ENCODE results near the gene ZNF324B.
"Not testable (repeated sequence)": the region's sequence is repeated elsewhere in the genome, so short reads cannot be mapped to it uniquely, and the experiment has no call there.

ZNF324B gene

DNA sequence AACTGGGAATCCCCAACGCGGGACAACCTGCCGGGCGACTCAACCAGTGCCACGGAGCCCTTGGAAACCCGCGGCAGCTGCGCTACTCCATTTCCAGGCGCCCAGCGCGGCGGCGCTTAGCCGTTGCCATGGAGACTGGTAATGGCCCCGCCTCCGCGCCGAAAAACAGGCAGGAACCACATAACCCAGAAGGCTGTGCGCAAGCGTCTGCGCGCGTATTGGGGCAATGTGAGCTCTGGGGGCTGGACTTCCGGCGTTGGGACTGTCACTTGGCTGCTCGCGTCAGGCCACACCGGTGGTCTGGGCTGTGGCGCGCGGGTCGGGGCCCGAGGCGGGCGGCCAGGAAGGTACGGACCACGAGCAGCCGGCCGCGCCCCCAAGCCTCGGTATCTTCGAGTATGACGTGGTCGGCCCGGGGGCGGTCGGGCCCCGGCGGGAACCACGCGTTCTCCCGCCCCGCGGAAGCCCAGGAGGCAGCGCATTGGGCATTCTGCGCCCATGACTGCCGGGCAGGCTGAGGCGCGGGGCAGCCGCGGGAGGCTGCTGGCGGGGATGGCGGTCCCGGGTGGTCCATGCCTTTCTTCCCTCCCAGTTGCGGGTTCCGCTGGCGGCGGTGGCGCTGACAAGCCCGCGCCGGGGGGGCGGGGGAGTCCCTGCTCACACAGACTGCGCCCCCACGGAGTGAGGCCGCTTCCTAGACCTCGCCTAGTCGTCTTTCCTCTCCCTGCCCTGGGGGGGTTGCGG is at the start of gene ZNF324B:
Gene ZNF324B, plus strand, starts transcription at position 265 of the 744 bp plus-strand sequence. CDS start 2,080 bp downstream, outside the sequence.
- peak; percentile 96 for DNase-seq (ENCODE audit: low read depth)

- no peak for DNase-seq (ENCODE audit: low read depth)
Measured at GRCh38 chr19:58401840-58402421, 49.5 kb upstream of the ZNF324B start.

DNA sequence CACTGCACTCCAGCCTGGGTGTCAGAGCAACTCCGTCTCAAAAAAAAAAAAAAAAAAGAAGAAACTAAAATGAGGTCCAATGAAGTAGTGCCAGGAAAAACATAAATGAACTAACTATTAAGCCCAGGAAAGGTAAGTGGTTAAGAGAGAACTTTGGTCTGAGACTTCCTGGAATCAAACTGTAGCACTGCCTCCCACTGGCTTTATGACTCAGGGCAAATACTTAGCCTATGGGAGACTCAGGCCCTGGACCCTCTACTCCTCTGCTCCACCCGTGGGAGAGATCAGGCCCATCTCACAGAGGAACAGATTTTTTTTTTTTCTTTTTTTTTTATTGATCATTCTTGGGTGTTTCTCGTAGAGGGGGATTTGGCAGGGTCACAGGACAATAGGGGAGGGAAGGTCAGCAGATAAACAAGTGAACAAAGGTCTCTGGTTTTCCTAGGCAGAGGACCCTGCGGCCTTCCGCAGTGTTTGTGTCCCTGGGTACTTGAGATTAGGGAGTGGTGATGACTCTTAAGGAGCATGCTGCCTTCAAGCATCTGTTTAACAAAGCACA is 47.4 kb upstream of the ZNF324B start:
- DNase-seq (ENCODE audit: low read depth) = not testable (repeated sequence)

- no peak for DNase-seq (ENCODE audit: low read depth)
Measured at GRCh38 chr19:58406818-58407657, 44.4 kb upstream of the ZNF324B start.

DNA sequence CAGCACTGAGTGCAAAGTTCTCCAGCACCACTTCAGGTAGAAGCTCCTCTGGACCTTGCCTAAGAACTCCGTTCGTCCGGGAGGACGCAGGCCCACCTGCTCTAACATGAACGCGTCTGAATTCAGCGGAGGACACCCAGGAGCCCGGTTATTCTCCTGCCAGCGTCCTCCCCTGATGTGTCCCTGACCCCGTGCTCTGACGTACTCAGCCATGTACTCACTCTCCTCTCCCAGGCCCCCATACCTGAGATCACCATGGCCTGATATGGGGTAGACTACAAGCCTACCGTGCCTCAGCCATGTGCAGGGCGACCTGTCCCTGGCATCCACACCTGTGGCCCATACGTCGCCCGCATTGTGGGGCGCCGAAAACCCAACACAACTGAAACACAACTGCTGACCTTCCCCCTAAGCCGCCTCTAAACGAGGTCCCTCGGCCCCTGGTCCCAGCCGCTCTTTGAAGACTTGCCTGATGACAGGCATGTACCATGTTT is 43.7 kb upstream of the ZNF324B start:
- no peak for DNase-seq (ENCODE audit: low read depth)

DNA sequence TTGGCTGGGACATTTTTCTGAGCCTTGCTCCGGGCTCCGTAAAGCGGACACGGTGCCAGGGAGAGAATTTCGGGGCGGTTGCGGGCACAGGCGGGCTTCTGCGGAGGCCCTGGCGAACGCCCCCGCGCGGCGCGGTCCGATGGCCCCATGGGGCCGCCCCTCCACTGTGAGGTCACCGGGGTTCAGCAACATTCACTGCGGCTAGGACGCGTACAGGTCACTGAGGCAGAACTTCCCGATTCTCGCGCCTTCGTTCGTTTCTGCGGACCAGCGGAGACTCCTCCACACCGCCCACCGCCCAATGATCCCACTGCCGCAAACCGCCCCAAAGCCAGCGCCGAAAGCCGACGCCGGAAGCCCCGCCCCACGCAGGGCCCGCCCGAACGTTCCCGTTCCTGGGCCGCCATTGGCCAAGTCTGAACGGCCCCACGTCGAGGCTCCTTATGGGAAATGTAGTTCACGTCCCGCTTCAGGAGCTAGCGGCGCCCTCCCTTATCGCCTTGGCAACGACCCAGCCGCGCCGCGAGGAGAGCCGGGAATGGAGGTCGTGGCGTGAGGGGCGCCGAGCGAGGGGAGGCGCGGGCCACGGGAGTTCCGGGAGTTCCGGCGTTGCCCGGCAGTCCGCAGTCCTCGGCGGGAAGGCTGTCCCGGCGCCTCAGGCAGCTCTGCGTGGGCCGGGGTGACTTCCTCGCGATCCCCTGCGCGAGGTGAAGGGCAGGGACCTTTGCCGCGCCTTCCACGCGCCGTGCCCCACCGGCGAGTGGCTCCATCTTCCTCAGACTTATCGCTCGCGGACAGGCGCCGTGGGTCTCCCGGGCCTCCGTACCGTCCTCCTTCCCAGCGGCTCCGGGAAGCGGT is 43.0 kb upstream of the ZNF324B start, which contains the start of gene ZNF584:
Gene ZNF584, plus strand, starts transcription at position 498 of the 858 bp plus-strand sequence. CDS start 499 bp downstream, outside the sequence.
- DNase-seq (ENCODE audit: low read depth) = peak; percentile 91

GRCh38 chr19:58409010-58409790 is 42.2 kb upstream of the ZNF324B start:
- no peak for DNase-seq (ENCODE audit: low read depth)

GRCh38 chr19:58416604-58417003 is 34.8 kb upstream of the ZNF324B start:
- DNase-seq (ENCODE audit: low read depth) = no peak

DNA sequence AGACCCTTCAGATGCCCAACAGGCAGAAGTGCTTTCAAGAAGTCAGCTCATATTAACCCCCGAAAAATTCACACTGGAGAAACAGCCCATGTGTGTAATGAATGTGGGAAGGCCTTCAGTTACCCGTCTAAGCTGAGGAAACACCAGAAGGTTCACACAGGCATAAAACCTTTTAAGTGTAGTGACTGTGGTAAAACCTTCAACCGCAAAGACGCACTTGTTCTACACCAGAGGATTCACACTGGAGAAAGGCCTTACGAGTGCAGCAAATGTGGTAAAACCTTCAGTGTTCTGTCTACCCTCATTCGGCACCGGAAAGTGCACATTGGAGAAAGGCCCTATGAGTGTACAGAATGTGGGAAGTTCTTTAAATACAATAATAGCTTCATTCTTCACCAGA is 34.4 kb upstream of the ZNF324B start:
- DNase-seq (ENCODE audit: low read depth) = no peak

DNA sequence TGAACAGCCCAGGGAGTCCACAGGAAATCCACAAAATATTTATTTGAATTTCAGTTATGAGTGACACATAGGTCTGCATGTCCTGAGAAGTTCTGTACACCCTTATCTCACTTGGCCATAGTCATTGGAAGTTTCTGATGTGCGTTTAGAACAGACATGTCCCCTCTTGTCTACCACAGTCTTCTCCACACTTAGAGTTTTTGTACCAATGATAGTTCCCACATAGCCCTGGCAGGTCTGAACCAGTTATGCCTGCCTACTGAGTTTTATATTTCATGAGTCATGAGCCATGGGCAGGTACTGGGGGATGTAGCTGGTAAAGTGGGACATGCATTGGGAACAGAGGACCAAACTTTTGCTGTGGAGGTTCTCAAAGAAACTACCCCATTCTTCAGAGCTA is 22.8 kb upstream of the ZNF324B start:
- no peak for DNase-seq (ENCODE audit: low read depth)

- DNase-seq (ENCODE audit: low read depth) = no peak
Measured at GRCh38 chr19:58429745-58430144, 21.7 kb upstream of the ZNF324B start.

GRCh38 chr19:58434217-58434616 is 17.2 kb upstream of the ZNF324B start:
- no peak for DNase-seq (ENCODE audit: low read depth)

DNA sequence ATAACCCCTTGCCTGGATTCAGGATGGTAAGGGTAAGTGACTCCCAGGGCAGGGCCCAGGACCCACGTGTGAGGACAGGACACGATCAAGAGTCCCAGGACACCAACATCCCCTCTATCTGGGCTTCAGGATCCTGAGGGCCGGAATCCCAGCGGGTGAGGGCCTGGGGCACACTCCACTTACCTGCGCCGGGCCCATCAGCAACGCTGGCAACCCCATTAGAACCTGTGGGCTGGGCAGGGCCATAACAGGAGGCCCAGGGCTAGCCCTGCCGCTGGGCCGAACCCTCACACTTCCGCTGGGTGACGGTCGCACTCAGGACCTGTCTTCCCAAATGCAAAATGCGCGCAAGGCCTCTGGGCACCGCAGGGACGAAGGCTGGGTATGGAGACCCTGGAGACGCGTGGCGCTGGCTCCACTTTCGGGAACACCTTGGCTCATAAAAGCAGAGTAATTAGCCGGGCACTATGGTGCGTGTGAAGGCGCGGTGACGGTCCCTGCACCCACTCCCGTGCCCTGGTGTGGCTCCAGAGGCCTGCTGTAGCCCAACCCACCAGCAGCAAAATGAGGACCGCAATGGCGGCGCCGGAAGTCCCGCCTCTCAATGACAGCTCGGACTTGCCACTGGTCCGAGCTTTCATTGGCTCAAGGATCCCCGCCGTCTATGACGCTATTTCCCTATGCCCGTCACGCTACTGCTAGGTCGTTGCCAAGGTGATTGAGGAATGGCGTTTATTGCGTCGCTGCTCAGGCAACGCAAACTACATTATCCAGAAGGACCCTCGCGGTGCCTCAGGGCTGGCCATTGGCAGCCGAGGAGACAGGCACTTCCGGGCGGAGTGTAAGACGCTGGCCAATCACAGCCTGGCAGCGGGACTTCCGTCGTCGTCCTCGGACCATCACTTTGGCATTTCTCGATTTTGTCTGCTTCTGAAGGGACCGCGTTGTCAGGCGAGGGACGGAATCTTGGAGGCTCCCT is 11.6 kb upstream of the ZNF324B start, which contains the start of gene ZNF132:
Gene ZNF132, minus strand, starts transcription at position 578 of the 979 bp plus-strand sequence. Its CDS starts 332 bp downstream, at position 246.
- peak; percentile 84 for DNase-seq (ENCODE audit: low read depth)

GRCh38 chr19:58440556-58440955 is 10.9 kb upstream of the ZNF324B start:
- no peak for DNase-seq (ENCODE audit: low read depth)

- not testable (repeated sequence) for DNase-seq (ENCODE audit: low read depth)
Measured at GRCh38 chr19:58442986-58443385, 8.4 kb upstream of the ZNF324B start.

GRCh38 chr19:58448860-58449259 is 2.6 kb upstream of the ZNF324B start:
- DNase-seq (ENCODE audit: low read depth) = not testable (repeated sequence)

DNA sequence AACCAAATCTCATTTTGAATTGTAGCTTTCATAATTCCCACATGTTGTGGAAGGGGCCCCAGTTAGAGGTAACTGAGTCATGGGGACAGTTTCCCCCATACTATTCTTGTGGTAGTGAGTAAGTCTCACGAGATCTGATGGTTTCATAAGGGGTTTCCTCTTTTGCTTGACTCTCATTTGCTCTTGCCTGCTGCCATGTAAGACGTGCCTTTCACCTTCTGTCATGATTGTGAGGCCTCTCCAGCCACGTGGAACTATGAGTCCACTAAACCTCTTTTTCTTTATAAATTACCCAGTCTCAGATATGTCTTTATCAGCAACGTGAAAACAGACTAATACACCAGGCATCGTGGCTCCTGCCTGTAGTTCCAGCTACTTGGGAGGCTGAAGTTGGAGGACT is 1.4 kb upstream of the ZNF324B start:
- DNase-seq (ENCODE audit: low read depth) = not testable (repeated sequence)

GRCh38 chr19:58450856-58451357 is 515 bp upstream of the ZNF324B start:
- no peak for DNase-seq (ENCODE audit: low read depth)

DNA sequence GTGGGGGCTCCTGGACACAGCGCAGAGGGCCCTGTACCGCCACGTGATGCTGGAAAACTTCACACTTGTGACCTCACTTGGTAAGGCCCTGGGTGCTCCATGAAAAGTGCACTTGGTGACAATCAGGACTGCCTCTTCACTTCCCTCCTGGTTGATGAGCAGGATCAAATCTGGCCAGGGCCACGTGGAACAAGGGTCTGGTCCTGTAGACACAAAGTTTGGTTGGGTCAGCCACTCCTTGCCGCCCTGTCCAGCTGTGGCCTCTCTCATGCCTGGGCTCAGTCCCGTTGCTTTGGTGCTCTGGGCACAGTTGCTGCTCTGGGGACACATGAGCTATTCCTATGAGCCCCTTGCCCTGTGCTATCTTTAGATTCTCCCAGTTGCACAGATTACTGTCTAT is 2.3 kb downstream of the ZNF324B start:
- DNase-seq (ENCODE audit: low read depth) = no peak

Measured in activated T-cell treated with anti-CD3 and anti-CD28 coated beads for 1 hour (primary cell).